ENCODE measurements around the gene SLC2A4.

The SLC2A4 gene

GRCh38 chr17:7249830-7250229, 31.7 kb upstream of the SLC2A4 start:
- peak overlapping the region; percentile 94 for H3K4me3 ChIP-seq (ENCODE audit: low read depth, low read length)
- TF ChIP-seq CTCF (IDR thresholded peaks at IDR 0.05; ENCODE audit: low read depth, low read length), result no peak

- peak overlapping the region; percentile 94 for H3K4me3 ChIP-seq (ENCODE audit: low read depth, low read length)
- TF ChIP-seq CTCF (IDR thresholded peaks at IDR 0.05; ENCODE audit: low read depth, low read length), result no peak
These were observed 30.6 kb upstream of the SLC2A4 start for GRCh38 chr17:7250695-7251627.

- peak within 1 kb of the TSS; percentile 94 for H3K4me3 ChIP-seq (ENCODE audit: low read depth, low read length)
- TF ChIP-seq CTCF (IDR thresholded peaks at IDR 0.05; ENCODE audit: low read depth, low read length), result no peak
These were observed 29.8 kb upstream of the SLC2A4 start, which contains the start of gene CTDNEP1 for GRCh38 chr17:7251661-7252175. Gene CTDNEP1, minus strand, starts transcription at chr17:7251734. Its CDS starts 438 bp downstream, at chr17:7251296.

GRCh38 chr17:7252176-7253043, 29.1 kb upstream of the SLC2A4 start, which contains the start of gene ELP5:
Gene ELP5, plus strand, starts transcription at chr17:7252215. Its CDS starts 336 bp downstream, at chr17:7252551.
- no peak for TF ChIP-seq CTCF (IDR thresholded peaks at IDR 0.05; ENCODE audit: low read depth, low read length)
- peak within 1 kb of the TSS; percentile 94 for H3K4me3 ChIP-seq (ENCODE audit: low read depth, low read length)

- peak overlapping the region; percentile 94 for H3K4me3 ChIP-seq (ENCODE audit: low read depth, low read length)
- TF ChIP-seq CTCF (IDR thresholded peaks at IDR 0.05; ENCODE audit: low read depth, low read length), result no peak
These were observed 28.4 kb upstream of the SLC2A4 start for GRCh38 chr17:7253082-7253481.

GRCh38 chr17:7254511-7254910, 27.0 kb upstream of the SLC2A4 start:
- TF ChIP-seq CTCF (IDR thresholded peaks at IDR 0.05; ENCODE audit: low read depth, low read length), result no peak
- H3K4me3 ChIP-seq (ENCODE audit: low read depth, low read length), result no peak overlapping the region

Measured in WI38 (cell line).